Common myeloid progenitor, CD34-positive (primary cell): Measurements from ENCODE around the gene LNX1.

Experiments
- CTCF ChIA-PET: fragments of 350-600 bp; sonication (Branson Sonifier 250); formaldehyde crosslinking; loops from one replicate; lab custom pipeline; 2021; ENCODE audit warnings: antibody characterized with exemption; lab: Charles Lee
- POLR2A ChIA-PET: fragments of 350-600 bp; sonication (Branson Sonifier 250); formaldehyde crosslinking; loops from one replicate; lab custom pipeline; 2021; ENCODE audit warnings: antibody characterized with exemption; lab: Charles Lee
- DNase-seq, 3 donors: peaks; one replicate each; pipeline versions ENCODE4 v3.0.0 to v3.0.0-alpha.2; 2013
- H3K27ac ChIP-seq, 2 experiments: 1 replicate in 1 of 2; 2 replicates in 1 of 2; pipeline ENCODE4 v1.7.0; 2013; ENCODE audit warnings: inconsistent platforms in 2 of 2, low read length in 2 of 2, mild to moderate bottlenecking in 2 of 2, low read depth in 1 of 2, moderate library complexity in 1 of 2; ENCODE audit not compliant: severe bottlenecking in 2 of 2, insufficient read depth in 1 of 2, poor library complexity in 1 of 2
- H3K27me3 ChIP-seq, 5 experiments: replicated peaks in 2 of 5; 1 replicate in 3 of 5; 2 replicates in 2 of 5; pipeline versions ENCODE4 v1.6.1 to v1.7.0; 2013; ENCODE audit warnings: low read length in 4 of 5, mild to moderate bottlenecking in 2 of 5, moderate library complexity in 2 of 5, inconsistent platforms in 1 of 5; ENCODE audit not compliant: insufficient read depth in 5 of 5, control insufficient read depth in 4 of 5
- H3K36me3 ChIP-seq, 4 experiments: 1 replicate in 2 of 4; 2 replicates in 2 of 4; pipeline versions ENCODE4 v1.6.1 to v1.7.0; 2013; ENCODE audit warnings: low read length in 3 of 4, control low read depth in 1 of 4, mild to moderate bottlenecking in 1 of 4; ENCODE audit not compliant: control insufficient read depth in 4 of 4, insufficient read depth in 4 of 4
- H3K4me1 ChIP-seq, 4 experiments: 1 replicate in 3 of 4; 2 replicates in 1 of 4; pipeline versions ENCODE4 v1.6.1 to v1.7.1; 2013; ENCODE audit warnings: low read length in 3 of 4, mild to moderate bottlenecking in 3 of 4, control low read depth in 1 of 4, inconsistent platforms in 1 of 4, moderate library complexity in 1 of 4; ENCODE audit not compliant: control insufficient read depth in 4 of 4, insufficient read depth in 4 of 4; ENCODE audit errors: control extremely low read depth in 1 of 4
- H3K4me3 ChIP-seq, 7 experiments: 1 replicate in 4 of 7; 2 replicates in 3 of 7; pipeline versions ENCODE4 v1.5.1 to v1.7.0; 2013; ENCODE audit warnings: mild to moderate bottlenecking in 7 of 7, low read length in 6 of 7, moderate library complexity in 6 of 7, inconsistent platforms in 2 of 7, low read depth in 2 of 7, control low read depth in 1 of 7; ENCODE audit not compliant: insufficient read depth in 4 of 7, control insufficient read depth in 1 of 7; ENCODE audit errors: extremely low read depth in 1 of 7
- H3K9me3 ChIP-seq, 5 experiments: 1 replicate in 4 of 5; 2 replicates in 1 of 5; pipeline versions ENCODE4 v1.6.1 to v1.7.1; 2013; ENCODE audit warnings: low read length in 4 of 5, mild to moderate bottlenecking in 2 of 5, inconsistent platforms in 1 of 5, low read depth in 1 of 5, moderate library complexity in 1 of 5; ENCODE audit not compliant: control insufficient read depth in 4 of 5, insufficient read depth in 2 of 5; ENCODE audit errors: control extremely low read depth in 1 of 5
- WGBS: methylation state at CpG from one replicate; pipeline ENCODE4 v1.1.5; 2013; ENCODE audit not compliant: insufficient coverage; 5-methylcytosine and 5-hydroxymethylcytosine counted together

LNX1 gene

GRCh38 chr4:53595204-53595603 is 3.9 kb upstream of the LNX1 start:
- POLR2A ChIA-PET = no interaction called here

GRCh38 chr4:53593765-53594164 is 2.5 kb upstream of the LNX1 start:
- H3K27me3 ChIP-seq = no peaks in the 10 kb centered on the region
- no peaks in the 10 kb centered on the region for H3K9me3 ChIP-seq
- CTCF ChIA-PET = interaction anchor here (0.6 to 1.7 kb wide), 3 partner anchors 15 to 208 kb away, joined by 3 read pairs; no protein-coding TSS in a partner anchor
- H3K36me3 ChIP-seq = no peaks in the 10 kb centered on the region
- no peak overlapping the region for H3K4me3 ChIP-seq
- H3K4me1 ChIP-seq = peaks cover 8 to 20% (median 18%) of the 10 kb centered on the region in 4 experiments
- no peak overlapping the region for H3K27ac ChIP-seq
- POLR2A ChIA-PET = no interaction called here
- no peak for DNase-seq
- no CpG with 5 or more reads among the region's 2 CpGs for WGBS

More at GRCh38 chr4:53595204-53595603, 3.9 kb upstream of the LNX1 start:
- Histone ChIP-seq H3K4me1 (peaks cover 6 to 20% (median 18%) of the 10 kb centered on the region in 4 experiments), H3K4me3 (no peak overlapping the region), H3K36me3 (no peaks in the 10 kb centered on the region), H3K9me3 (no peaks in the 10 kb centered on the region), H3K27me3 (no peaks in the 10 kb centered on the region), H3K27ac (no peak overlapping the region)
- DNase-seq = no peak
- 92% methylated on average over 3 of the region's 3 CpGs for WGBS
- CTCF ChIA-PET = interaction anchor here (0.7 kb wide), 1 partner anchor 12 kb away, joined by 3 read pairs; no protein-coding TSS in a partner anchor

- ChIA-PET CTCF (interaction anchor here (0.7 to 1.7 kb wide), 2 partner anchors 14 to 19 kb away, joined by 3 read pairs; no protein-coding TSS in a partner anchor), POLR2A (no interaction called here)
- no peaks in the 10 kb centered on the region for H3K27me3 ChIP-seq
- H3K9me3 ChIP-seq = no peaks in the 10 kb centered on the region
- H3K4me1 ChIP-seq = peaks cover 8 to 20% (median 18%) of the 10 kb centered on the region in 4 experiments
- no peaks in the 10 kb centered on the region for H3K36me3 ChIP-seq
- H3K27ac ChIP-seq = no peak overlapping the region
- WGBS = 12% methylated on average over 7 of the region's 20 CpGs
- peak; percentile 32 to 67 (median 52) for DNase-seq
- peak overlapping the region in 5 of 7 experiments; percentile 43 to 78 (median 65) for H3K4me3 ChIP-seq
Observed at GRCh38 chr4:53592686-53593501, 1.6 kb upstream of the LNX1 start.

- H3K9me3 ChIP-seq = no peaks in the 10 kb centered on the region
- no peak overlapping the region for H3K27ac ChIP-seq
- 71% methylated on average over 8 of the region's 8 CpGs for WGBS
- H3K4me3 ChIP-seq = peak overlapping the region in 4 of 7 experiments; percentile 23 to 78 (median 64)
- ChIA-PET POLR2A (no interaction called here), CTCF (no interaction called here)
- H3K4me1 ChIP-seq = peaks cover 8 to 20% (median 18%) of the 10 kb centered on the region in 4 experiments
- H3K27me3 ChIP-seq = no peaks in the 10 kb centered on the region
- DNase-seq = peak in 2 of 3 donors; percentile 5 to 29
- no peaks in the 10 kb centered on the region for H3K36me3 ChIP-seq
Observed at GRCh38 chr4:53592122-53592521, 836 bp upstream of the LNX1 start.

GRCh38 chr4:53590187-53590586 is 1.1 kb downstream of the LNX1 start:
- Histone ChIP-seq H3K4me1 (peaks cover 8 to 20% (median 18%) of the 10 kb centered on the region in 4 experiments), H3K9me3 (no peaks in the 10 kb centered on the region), H3K4me3 (no peak overlapping the region), H3K27ac (no peak overlapping the region), H3K36me3 (no peaks in the 10 kb centered on the region), H3K27me3 (no peaks in the 10 kb centered on the region)
- ChIA-PET CTCF (no interaction called here), POLR2A (no interaction called here)
- no peak for DNase-seq
- 100% methylated on average over 1 of the region's 2 CpGs for WGBS

- Histone ChIP-seq H3K9me3 (no peaks in the 10 kb centered on the region), H3K4me1 (peaks cover 8 to 20% (median 18%) of the 10 kb centered on the region in 4 experiments), H3K27ac (no peak overlapping the region), H3K27me3 (no peaks in the 10 kb centered on the region), H3K4me3 (no peak overlapping the region), H3K36me3 (no peaks in the 10 kb centered on the region)
- 100% methylated on average over 2 of the region's 2 CpGs for WGBS
- POLR2A ChIA-PET = no interaction called here
- DNase-seq = no peak
- CTCF ChIA-PET = interaction anchor here (0.7 kb wide), 1 partner anchor 10 kb away, joined by 3 read pairs; no protein-coding TSS in a partner anchor
Observed at GRCh38 chr4:53589511-53589910, 1.8 kb downstream of the LNX1 start.

- POLR2A ChIA-PET = no interaction called here
Observed at GRCh38 chr4:53587135-53587534, 4.2 kb downstream of the LNX1 start.

More at GRCh38 chr4:53587135-53587534, 4.2 kb downstream of the LNX1 start:
- no peaks in the 10 kb centered on the region for H3K36me3 ChIP-seq
- no CpG with 5 or more reads among the region's 2 CpGs for WGBS
- CTCF ChIA-PET = no interaction called here
- DNase-seq = no peak
- H3K4me3 ChIP-seq = no peak overlapping the region
- peaks cover 6 to 13% (median 10%) of the 10 kb centered on the region in 4 experiments for H3K4me1 ChIP-seq
- H3K27me3 ChIP-seq = no peaks in the 10 kb centered on the region
- no peaks in the 10 kb centered on the region for H3K9me3 ChIP-seq
- no peak overlapping the region for H3K27ac ChIP-seq
